HG03135 (cell line): ENCODE measurements around the gene ST8SIA2.

ENCODE experiments used
- ATAC-seq: cut with Tn5 transposase; IDR thresholded peaks from one replicate; pipeline ENCODE4 v1.9.1; 2021; ENCODE audit warnings: mild to moderate bottlenecking, moderate library complexity; ENCODE audit not compliant: unreplicated experiment

Gene ST8SIA2

GRCh38 chr15:92393071-92393979, at the start of gene ST8SIA2:
ST8SIA2 (plus strand) TSS chr15:92393881; CDS start chr15:92394065, 184 bp downstream.
- ATAC-seq: no peak

- no peak for ATAC-seq
Observed at GRCh38 chr15:92343924-92344643, 49.6 kb upstream of the ST8SIA2 start.

GRCh38 chr15:92346063-92346462, 47.6 kb upstream of the ST8SIA2 start:
- ATAC-seq: no peak

GRCh38 chr15:92355307-92355706, 38.4 kb upstream of the ST8SIA2 start:
- no peak for ATAC-seq

- ATAC-seq: no peak
Observed at GRCh38 chr15:92361321-92362000, 32.2 kb upstream of the ST8SIA2 start.

- no peak for ATAC-seq
Observed at GRCh38 chr15:92362001-92362350, 31.7 kb upstream of the ST8SIA2 start.

GRCh38 chr15:92365084-92365483, 28.6 kb upstream of the ST8SIA2 start:
- no peak for ATAC-seq

- ATAC-seq: no peak
Observed at GRCh38 chr15:92365906-92366305, 27.8 kb upstream of the ST8SIA2 start.

- ATAC-seq: no peak
Observed at GRCh38 chr15:92366381-92366780, 27.3 kb upstream of the ST8SIA2 start.

- no peak for ATAC-seq
Observed at GRCh38 chr15:92375057-92375456, 18.6 kb upstream of the ST8SIA2 start.

- ATAC-seq: no peak
Observed at GRCh38 chr15:92376109-92376508, 17.6 kb upstream of the ST8SIA2 start.

- no peak for ATAC-seq
Observed at GRCh38 chr15:92377083-92377789, 16.4 kb upstream of the ST8SIA2 start.

- ATAC-seq: no peak
Observed at GRCh38 chr15:92383519-92384324, 10.0 kb upstream of the ST8SIA2 start.

- ATAC-seq: no peak
Observed at GRCh38 chr15:92384381-92384780, 9.3 kb upstream of the ST8SIA2 start.

GRCh38 chr15:92385096-92385495, 8.6 kb upstream of the ST8SIA2 start:
- no peak for ATAC-seq

GRCh38 chr15:92391640-92392039, 2.0 kb upstream of the ST8SIA2 start:
- ATAC-seq: no peak

GRCh38 chr15:92392462-92392861, 1.2 kb upstream of the ST8SIA2 start:
- ATAC-seq: no peak

GRCh38 chr15:92393980-92394308, 263 bp downstream of the ST8SIA2 start:
- ATAC-seq: no peak

GRCh38 chr15:92394309-92395097, 822 bp downstream of the ST8SIA2 start:
- ATAC-seq: no peak
